Esophagus muscularis mucosa (tissue), 4 donors: ENCODE measurements around the gene CFAP57.

Experiments used
- EP300 ChIP-seq: sonication (generic); formaldehyde crosslinking; IDR thresholded peaks from one replicate; pipeline ENCODE4 v1.6.1; 2017; ENCODE audit warnings: antibody characterized with exemption
- POLR2A ChIP-seq: fragments of 450-650 bp; IDR thresholded peaks from one replicate; pipeline ENCODE4 v1.6.1; 2017; ENCODE audit warnings: antibody characterized with exemption, moderate library complexity, mild to moderate bottlenecking, low read depth
- POLR2AphosphoS5 ChIP-seq, 2 donors: sonication (generic); formaldehyde crosslinking; IDR thresholded peaks; one replicate each; pipeline ENCODE4 v1.6.1; 2017; ENCODE audit warnings: antibody characterized with exemption in 2 of 2
- TF ChIP-seq, protein P1 (sequence below), 3 experiments: fragments of 200-600 bp in 2 of 3; fragments of 450-650 bp in 1 of 3; sonication (generic) in 2 of 3; IDR thresholded peaks; one replicate each; pipeline ENCODE4 v1.5.1; 2017 to 2019; ENCODE audit warnings: antibody characterized with exemption in 3 of 3, mild to moderate bottlenecking in 2 of 3, moderate library complexity in 1 of 3

GRCh38 chr1:43203859-43204258, 31.7 kb downstream of the CFAP57 start:
- TF ChIP-seq POLR2AphosphoS5 (IDR thresholded peaks at IDR 0.05) (no peak), POLR2A (no peak), EP300 (no peak)
- TF ChIP-seq, protein P1, sequence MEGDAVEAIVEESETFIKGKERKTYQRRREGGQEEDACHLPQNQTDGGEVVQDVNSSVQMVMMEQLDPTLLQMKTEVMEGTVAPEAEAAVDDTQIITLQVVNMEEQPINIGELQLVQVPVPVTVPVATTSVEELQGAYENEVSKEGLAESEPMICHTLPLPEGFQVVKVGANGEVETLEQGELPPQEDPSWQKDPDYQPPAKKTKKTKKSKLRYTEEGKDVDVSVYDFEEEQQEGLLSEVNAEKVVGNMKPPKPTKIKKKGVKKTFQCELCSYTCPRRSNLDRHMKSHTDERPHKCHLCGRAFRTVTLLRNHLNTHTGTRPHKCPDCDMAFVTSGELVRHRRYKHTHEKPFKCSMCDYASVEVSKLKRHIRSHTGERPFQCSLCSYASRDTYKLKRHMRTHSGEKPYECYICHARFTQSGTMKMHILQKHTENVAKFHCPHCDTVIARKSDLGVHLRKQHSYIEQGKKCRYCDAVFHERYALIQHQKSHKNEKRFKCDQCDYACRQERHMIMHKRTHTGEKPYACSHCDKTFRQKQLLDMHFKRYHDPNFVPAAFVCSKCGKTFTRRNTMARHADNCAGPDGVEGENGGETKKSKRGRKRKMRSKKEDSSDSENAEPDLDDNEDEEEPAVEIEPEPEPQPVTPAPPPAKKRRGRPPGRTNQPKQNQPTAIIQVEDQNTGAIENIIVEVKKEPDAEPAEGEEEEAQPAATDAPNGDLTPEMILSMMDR (IDR thresholded peaks at IDR 0.05), result no peak
